Parathyroid adenoma (tissue), 2 donors: ENCODE data around the gene HMGN4.

ENCODE experiments used
- H2AFZ ChIP-seq: fragments of 300-600 bp; sonication (generic); one replicate; pipeline ENCODE4 v1.7.0; 2017; ENCODE audit warnings: antibody characterized with exemption, mild to moderate bottlenecking
- H3K27ac ChIP-seq: fragments of 300-600 bp; sonication (generic); one replicate; pipeline ENCODE4 v1.7.0; 2017
- H3K27me3 ChIP-seq: fragments of 300-600 bp; sonication (generic); one replicate; pipeline ENCODE4 v1.7.0; 2017; ENCODE audit warnings: low read length; ENCODE audit not compliant: control insufficient read depth, insufficient read depth
- H3K36me3 ChIP-seq: fragments of 300-600 bp; sonication (generic); one replicate; pipeline ENCODE4 v1.7.0; 2017; ENCODE audit warnings: low read length; ENCODE audit not compliant: control insufficient read depth, insufficient read depth
- H3K4me1 ChIP-seq: fragments of 300-600 bp; sonication (generic); one replicate; pipeline ENCODE4 v1.7.0; 2017; ENCODE audit warnings: control low read depth
- H3K4me2 ChIP-seq: fragments of 300-600 bp; sonication (generic); one replicate; pipeline ENCODE4 v1.7.0; 2017; ENCODE audit warnings: low read length
- H3K4me3 ChIP-seq: fragments of 300-600 bp; sonication (generic); one replicate; pipeline ENCODE4 v1.7.0; 2017; ENCODE audit warnings: low read depth, low read length
- H3K79me2 ChIP-seq: fragments of 300-600 bp; sonication (generic); one replicate; pipeline ENCODE4 v1.7.0; 2017; ENCODE audit warnings: control low read depth
- H3K9ac ChIP-seq: fragments of 300-600 bp; sonication (generic); one replicate; pipeline ENCODE4 v1.7.0; 2017; ENCODE audit warnings: mild to moderate bottlenecking
- H3K9me3 ChIP-seq: fragments of 300-600 bp; sonication (generic); one replicate; pipeline ENCODE4 v1.7.0; 2017; ENCODE audit warnings: low read length; ENCODE audit not compliant: control insufficient read depth
- CTCF ChIP-seq: fragments of 300-600 bp; sonication (generic); IDR thresholded peaks from one replicate; pipeline ENCODE4 v1.7.0; 2017; ENCODE audit warnings: antibody characterized with exemption, mild to moderate bottlenecking
- donor health status: primary hyperparathyroidism.

Gene HMGN4

DNA sequence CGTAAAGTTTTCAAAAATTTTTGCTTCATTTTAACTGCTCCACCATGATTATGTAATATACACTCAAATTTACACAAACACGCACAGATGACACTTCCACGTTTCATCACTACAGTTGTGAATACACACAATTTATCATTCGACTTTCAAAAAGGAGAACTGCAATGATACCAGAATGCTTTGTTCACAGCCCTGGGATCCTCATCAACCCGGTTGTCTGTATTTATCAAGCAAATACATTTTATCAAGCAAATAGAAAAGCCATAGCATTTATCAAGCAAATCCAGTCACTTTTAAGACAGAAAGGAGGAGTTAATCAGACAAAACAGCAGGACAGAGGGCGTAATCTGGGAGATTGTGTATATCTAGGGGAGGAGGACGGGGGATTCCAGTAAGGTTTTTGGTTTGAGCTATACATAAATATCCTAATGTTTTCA lies 38.3 kb downstream of the HMGN4 start:
- no peak for TF ChIP-seq CTCF
- Histone ChIP-seq H2AFZ (no peak overlapping the region), H3K9ac (no peak overlapping the region), H3K4me2 (no peak overlapping the region), H3K79me2 (no peaks in the 10 kb centered on the region), H3K4me1 (no peaks in the 10 kb centered on the region), H3K4me3 (no peak overlapping the region), H3K27me3 (no peaks in the 10 kb centered on the region), H3K9me3 (no peaks in the 10 kb centered on the region), H3K27ac (no peak overlapping the region), H3K36me3 (no peaks in the 10 kb centered on the region)

DNA sequence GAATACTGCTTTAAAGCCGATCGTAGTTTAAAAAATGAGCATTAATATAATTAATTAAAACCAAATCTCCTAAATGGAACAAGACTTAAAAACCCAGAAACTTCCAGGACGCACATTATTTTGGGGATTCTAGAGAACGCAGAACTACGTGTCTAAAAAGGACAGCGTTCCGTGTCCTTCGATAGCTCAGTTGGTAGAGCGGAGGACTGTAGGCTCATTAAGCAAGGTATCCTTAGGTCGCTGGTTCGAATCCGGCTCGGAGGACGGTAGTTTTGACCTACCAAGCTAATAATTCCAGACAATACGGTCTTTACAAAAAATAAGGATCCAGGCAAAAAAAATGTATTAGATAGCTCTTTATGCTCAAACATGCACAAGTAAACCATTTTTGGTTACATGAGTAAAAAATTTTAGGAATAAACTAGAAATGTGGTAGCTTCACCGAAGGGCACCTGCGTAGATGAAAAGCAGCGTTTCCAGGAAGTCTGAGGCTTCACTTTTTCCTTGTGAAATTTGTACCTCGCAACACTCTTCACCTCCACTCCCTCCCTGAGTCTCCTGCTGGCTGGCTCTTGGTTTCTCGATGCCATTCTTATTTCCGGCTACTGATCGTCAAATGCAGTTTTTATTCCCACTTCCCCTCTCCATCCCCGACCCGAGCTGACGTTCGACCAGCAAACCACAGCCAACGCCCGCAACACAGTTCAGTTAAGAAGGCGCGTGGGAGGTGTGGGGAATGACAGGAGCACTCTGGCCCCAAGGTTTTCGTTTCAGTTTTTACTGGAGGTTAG lies 39.0 kb downstream of the HMGN4 start:
- no peak for TF ChIP-seq CTCF
- H3K4me3 ChIP-seq, result peak overlapping the region; percentile 52
- no peak overlapping the region for H2AFZ ChIP-seq
- H3K27ac ChIP-seq, result no peak overlapping the region
- H3K79me2 ChIP-seq, result no peaks in the 10 kb centered on the region
- H3K9me3 ChIP-seq, result no peaks in the 10 kb centered on the region
- peak overlapping the region; percentile 74 for H3K4me2 ChIP-seq
- H3K27me3 ChIP-seq, result no peaks in the 10 kb centered on the region
- H3K4me1 ChIP-seq, result no peaks in the 10 kb centered on the region
- H3K9ac ChIP-seq, result no peak overlapping the region
- no peaks in the 10 kb centered on the region for H3K36me3 ChIP-seq

- H3K4me1 ChIP-seq, result no peaks in the 10 kb centered on the region
- no peak overlapping the region for H3K9ac ChIP-seq
- H3K4me3 ChIP-seq, result peak overlapping the region; percentile 52
- peak overlapping the region; percentile 74 for H3K4me2 ChIP-seq
- no peaks in the 10 kb centered on the region for H3K9me3 ChIP-seq
- H3K36me3 ChIP-seq, result no peaks in the 10 kb centered on the region
- H3K27ac ChIP-seq, result no peak overlapping the region
- H2AFZ ChIP-seq, result no peak overlapping the region
- H3K27me3 ChIP-seq, result no peaks in the 10 kb centered on the region
- H3K79me2 ChIP-seq, result no peaks in the 10 kb centered on the region
- TF ChIP-seq CTCF, result no peak
These were observed 39.5 kb downstream of the HMGN4 start for GRCh38 chr6:26577720-26578072.

DNA sequence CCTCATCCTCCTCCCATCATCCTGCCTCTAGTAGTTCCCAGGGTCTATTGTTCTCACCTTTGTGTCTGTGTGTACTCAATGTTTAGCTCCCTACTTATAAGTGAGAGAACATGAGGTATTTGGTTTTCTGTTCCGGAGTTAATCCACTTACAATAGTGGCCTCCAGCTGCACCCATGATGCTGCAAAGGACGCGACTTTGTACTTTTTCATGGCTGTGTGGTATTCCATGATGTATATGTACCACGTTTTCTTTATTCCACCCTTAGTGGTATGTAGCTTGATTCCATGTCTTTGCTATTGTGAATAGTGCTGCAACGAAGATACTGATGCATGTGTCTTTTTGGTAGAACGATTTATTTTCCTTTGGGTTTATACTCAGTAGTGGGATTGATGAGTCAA lies 40.1 kb downstream of the HMGN4 start:
- no peak overlapping the region for H3K9ac ChIP-seq
- no peak overlapping the region for H3K4me3 ChIP-seq
- H3K27ac ChIP-seq, result no peak overlapping the region
- H3K4me2 ChIP-seq, result no peak overlapping the region
- H3K9me3 ChIP-seq, result no peaks in the 10 kb centered on the region
- TF ChIP-seq CTCF, result no peak
- no peaks in the 10 kb centered on the region for H3K27me3 ChIP-seq
- H3K4me1 ChIP-seq, result no peaks in the 10 kb centered on the region
- H2AFZ ChIP-seq, result no peak overlapping the region
- H3K36me3 ChIP-seq, result no peaks in the 10 kb centered on the region
- no peaks in the 10 kb centered on the region for H3K79me2 ChIP-seq

DNA sequence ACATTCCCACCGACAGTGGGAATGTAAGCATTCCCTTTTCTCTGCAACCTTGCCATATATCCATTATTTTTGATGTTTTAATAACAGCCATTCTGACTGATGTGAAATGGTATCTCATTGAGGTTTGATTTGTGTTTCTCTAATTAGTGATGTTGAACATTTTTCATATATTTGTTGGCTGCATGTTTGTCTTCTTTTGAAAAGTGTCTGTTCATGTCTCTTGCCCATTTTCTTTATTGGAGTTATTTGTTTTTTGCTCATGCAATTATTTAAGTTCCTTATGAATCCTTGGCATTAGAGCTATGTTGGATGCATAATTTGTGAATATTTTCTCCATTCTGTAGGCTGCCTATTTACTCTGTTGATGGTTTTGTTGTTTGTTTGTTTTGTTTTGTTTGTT lies 40.6 kb downstream of the HMGN4 start:
- Histone ChIP-seq H3K27ac (no peak overlapping the region), H3K27me3 (no peaks in the 10 kb centered on the region), H3K9ac (no peak overlapping the region), H3K4me1 (no peaks in the 10 kb centered on the region), H3K9me3 (no peaks in the 10 kb centered on the region), H3K79me2 (no peaks in the 10 kb centered on the region), H2AFZ (no peak overlapping the region), H3K4me3 (no peak overlapping the region), H3K4me2 (no peak overlapping the region), H3K36me3 (no peaks in the 10 kb centered on the region)
- no peak for TF ChIP-seq CTCF
